Astrocyte (in vitro differentiated cells and primary cell): ENCODE results near the gene BTRC.

Experiments used
- CTCF ChIP-seq: IDR thresholded peaks from 2 replicates; pipeline ENCODE4 v1.5.1; 2011; ENCODE audit warnings: low read depth, mild to moderate bottlenecking, inconsistent platforms, low read length, moderate library complexity; ENCODE audit not compliant: insufficient read depth
- EZH2 ChIP-seq: IDR thresholded peaks from 2 replicates; pipeline ENCODE4 v1.6.1; 2012; ENCODE audit warnings: mild to moderate bottlenecking, low read length, inconsistent platforms; ENCODE audit not compliant: insufficient read depth

- no peak for TF ChIP-seq EZH2
- TF ChIP-seq CTCF, result no peak
Observed at GRCh38 chr10:101458869-101459268, 104.9 kb downstream of the BTRC start.
